DND-41 (cell line): ENCODE results near the gene TMEM125.

Experiments
- EZH2 ChIP-seq: IDR thresholded peaks from 3 replicates; pipeline ENCODE4 v1.6.1; 2012; ENCODE audit warnings: borderline replicate concordance, low read depth, mild to moderate bottlenecking, moderate library complexity, low read length, inconsistent platforms; ENCODE audit not compliant: severe bottlenecking
- TF ChIP-seq, protein P1 (sequence below): IDR thresholded peaks from 2 replicates; pipeline ENCODE4 v1.5.1; 2012; ENCODE audit warnings: borderline replicate concordance, low read length, moderate library complexity, mild to moderate bottlenecking; ENCODE audit not compliant: poor library complexity, severe bottlenecking; ENCODE audit errors: extremely low read depth

DNA sequence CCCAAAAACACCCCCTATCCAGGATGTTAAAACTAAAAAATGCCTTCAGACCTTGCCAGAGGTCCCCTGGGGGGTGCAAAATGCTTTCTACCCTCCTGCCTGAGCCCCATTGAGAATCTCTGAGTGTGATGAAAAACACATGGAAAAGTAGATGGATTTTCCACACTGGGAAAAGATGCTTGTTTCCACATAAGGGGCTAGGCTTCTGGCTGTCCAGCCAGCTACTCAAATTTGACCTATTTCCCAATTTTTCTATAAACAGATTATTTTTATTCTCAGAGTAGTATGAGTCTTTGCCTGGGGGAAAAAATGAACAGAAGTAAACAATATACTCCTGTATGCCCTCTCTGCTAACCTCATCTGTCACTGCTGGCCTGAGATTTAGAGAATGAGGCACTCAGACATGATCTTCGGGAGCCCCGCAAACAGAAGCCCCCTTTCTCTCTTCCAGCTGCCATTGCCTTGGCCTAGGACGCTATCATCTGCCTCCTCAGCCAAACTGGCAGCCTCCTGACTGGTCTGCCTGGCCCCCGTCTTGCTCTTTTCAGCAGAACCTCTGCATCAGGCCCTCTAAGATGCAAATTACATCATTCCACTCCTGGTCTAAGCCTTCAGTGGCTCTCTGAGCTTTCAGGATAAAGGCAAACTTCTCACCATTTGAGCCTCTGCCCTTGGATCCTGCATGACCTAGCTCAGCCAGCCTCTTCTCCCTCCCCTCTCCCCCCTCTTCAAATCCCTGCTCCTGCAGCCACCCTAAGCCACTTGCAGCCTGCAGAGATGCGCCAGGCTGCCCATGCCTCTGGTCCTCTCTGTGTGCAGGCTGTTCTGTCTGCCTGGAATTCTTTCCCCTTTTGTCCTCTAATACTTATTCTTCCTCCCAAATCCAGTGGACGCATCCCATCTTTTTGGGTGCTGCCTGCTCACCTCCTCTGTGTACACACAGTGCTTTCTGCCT, 39.7 kb upstream of the TMEM125 start:
- TF ChIP-seq, protein P1, sequence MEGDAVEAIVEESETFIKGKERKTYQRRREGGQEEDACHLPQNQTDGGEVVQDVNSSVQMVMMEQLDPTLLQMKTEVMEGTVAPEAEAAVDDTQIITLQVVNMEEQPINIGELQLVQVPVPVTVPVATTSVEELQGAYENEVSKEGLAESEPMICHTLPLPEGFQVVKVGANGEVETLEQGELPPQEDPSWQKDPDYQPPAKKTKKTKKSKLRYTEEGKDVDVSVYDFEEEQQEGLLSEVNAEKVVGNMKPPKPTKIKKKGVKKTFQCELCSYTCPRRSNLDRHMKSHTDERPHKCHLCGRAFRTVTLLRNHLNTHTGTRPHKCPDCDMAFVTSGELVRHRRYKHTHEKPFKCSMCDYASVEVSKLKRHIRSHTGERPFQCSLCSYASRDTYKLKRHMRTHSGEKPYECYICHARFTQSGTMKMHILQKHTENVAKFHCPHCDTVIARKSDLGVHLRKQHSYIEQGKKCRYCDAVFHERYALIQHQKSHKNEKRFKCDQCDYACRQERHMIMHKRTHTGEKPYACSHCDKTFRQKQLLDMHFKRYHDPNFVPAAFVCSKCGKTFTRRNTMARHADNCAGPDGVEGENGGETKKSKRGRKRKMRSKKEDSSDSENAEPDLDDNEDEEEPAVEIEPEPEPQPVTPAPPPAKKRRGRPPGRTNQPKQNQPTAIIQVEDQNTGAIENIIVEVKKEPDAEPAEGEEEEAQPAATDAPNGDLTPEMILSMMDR, result no peak
- no peak for TF ChIP-seq EZH2
